ACC112 (cell line): Measurements from ENCODE around the gene TIMM22.
A peak's percentile ranks its signal among the peaks of the same experiment; 100 is the strongest.

Experiments used
- H2AFZ ChIP-seq: fragments of 200-600 bp; sonication (generic); one replicate; pipeline ENCODE4 v1.6.0; 2017; ENCODE audit warnings: antibody characterized with exemption, low read length; ENCODE audit not compliant: unreplicated experiment
- H3K27ac ChIP-seq: fragments of 200-600 bp; sonication (generic); 2 replicates; pipeline ENCODE4 v1.5.1; 2014; ENCODE audit warnings: low read depth, mild to moderate bottlenecking, antibody characterized with exemption, low read length, moderate library complexity
- H3K27me3 ChIP-seq: fragments of 200-600 bp; sonication (generic); 2 replicates; pipeline ENCODE4 v1.6.1; 2014; ENCODE audit warnings: mild to moderate bottlenecking, antibody characterized with exemption, low read length, moderate library complexity, mixed read lengths; ENCODE audit not compliant: insufficient read depth
- H3K36me3 ChIP-seq: fragments of 200-600 bp; sonication (generic); 2 replicates; pipeline ENCODE4 v1.6.1; 2016; ENCODE audit warnings: mild to moderate bottlenecking, antibody characterized with exemption, low read length, moderate library complexity, mixed read lengths; ENCODE audit not compliant: insufficient read depth
- H3K4me1 ChIP-seq: fragments of 200-600 bp; sonication (generic); one replicate; pipeline ENCODE4 v1.6.1; 2016; ENCODE audit warnings: low read length, mixed read lengths; ENCODE audit not compliant: insufficient read depth, unreplicated experiment, control insufficient read depth
- H3K4me3 ChIP-seq: fragments of 200-600 bp; sonication (generic); 2 replicates; pipeline ENCODE4 v1.5.1; 2014; ENCODE audit warnings: mild to moderate bottlenecking, low read depth, low read length
- H3K79me2 ChIP-seq: fragments of 200-600 bp; sonication (generic); one replicate; pipeline ENCODE4 v1.6.0; 2016; ENCODE audit warnings: low read length; ENCODE audit not compliant: control insufficient read depth, unreplicated experiment, insufficient read depth

Gene TIMM22

DNA sequence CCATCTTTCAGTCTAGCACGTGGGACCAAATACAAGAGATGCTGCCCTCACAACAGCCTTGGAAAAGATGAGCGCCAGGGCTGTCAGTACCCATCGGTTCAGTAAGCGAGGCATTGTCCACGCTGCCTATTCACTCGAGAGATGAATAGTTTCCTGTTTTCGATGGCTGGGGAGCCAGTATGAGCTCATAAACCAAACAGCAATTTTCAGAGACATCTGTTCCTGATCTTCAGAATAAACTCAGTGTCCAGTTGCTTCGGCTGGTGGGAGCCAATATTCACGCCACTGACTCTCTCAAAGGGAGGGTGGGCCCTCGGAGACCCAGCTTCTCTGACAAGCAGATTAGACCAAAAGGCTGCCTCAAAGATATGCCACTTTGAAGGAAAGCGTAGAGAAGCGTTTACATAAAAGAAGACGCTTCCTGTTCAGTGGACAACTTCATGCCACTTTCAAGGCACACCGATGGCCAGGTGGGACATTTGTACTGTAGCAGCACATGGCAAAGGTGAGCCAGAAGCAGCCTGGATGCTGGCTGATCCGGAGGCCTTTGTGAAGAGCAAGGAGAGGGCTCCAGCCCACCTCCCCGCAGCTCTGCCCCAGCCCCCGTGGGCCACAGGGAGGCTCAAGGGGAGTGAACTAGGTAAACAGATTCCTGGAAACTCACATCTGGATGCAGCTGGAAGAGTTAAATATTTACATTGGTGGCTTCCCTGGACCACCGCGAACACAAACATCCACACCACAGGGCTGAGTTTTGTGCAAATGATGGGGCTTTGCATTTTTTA is 6.0 kb downstream of the TIMM22 start:
- Histone ChIP-seq H3K4me3 (no peak overlapping the region), H3K27me3 (no peaks in the 10 kb centered on the region), H3K36me3 (peaks cover 2% of the 10 kb centered on the region; the same call in 1 of the 2 replicates), H3K4me1 (peaks cover 51% of the 10 kb centered on the region), H2AFZ (no peak overlapping the region), H3K79me2 (peaks cover 14% of the 10 kb centered on the region), H3K27ac (peak overlapping the region; percentile 76)

DNA sequence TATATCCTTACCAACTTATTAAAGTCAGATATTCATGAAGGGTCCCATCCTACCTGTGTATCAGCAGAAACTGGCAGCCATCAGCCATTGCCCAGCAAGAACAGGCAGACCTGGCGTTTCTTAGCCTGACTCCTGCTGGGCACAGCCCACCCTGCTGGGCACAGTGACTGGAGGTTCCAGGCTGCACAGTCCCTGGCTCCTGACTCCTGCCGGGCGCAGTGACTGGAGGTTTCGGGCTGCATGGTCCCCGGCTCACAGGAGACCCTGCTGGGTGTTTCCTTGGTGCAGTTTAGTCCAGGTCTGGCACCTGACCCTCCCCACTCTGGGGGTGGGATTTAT is 6.7 kb downstream of the TIMM22 start:
- peaks cover 7% of the 10 kb centered on the region for H3K79me2 ChIP-seq
- H3K4me1 ChIP-seq: peaks cover 45% of the 10 kb centered on the region
- H3K27ac ChIP-seq: peak overlapping the region; percentile 76; the same call in 1 of the 2 replicates
- peaks cover 2% of the 10 kb centered on the region; the same call in 1 of the 2 replicates for H3K36me3 ChIP-seq
- no peaks in the 10 kb centered on the region for H3K27me3 ChIP-seq
- H2AFZ ChIP-seq: no peak overlapping the region
- no peak overlapping the region for H3K4me3 ChIP-seq

DNA sequence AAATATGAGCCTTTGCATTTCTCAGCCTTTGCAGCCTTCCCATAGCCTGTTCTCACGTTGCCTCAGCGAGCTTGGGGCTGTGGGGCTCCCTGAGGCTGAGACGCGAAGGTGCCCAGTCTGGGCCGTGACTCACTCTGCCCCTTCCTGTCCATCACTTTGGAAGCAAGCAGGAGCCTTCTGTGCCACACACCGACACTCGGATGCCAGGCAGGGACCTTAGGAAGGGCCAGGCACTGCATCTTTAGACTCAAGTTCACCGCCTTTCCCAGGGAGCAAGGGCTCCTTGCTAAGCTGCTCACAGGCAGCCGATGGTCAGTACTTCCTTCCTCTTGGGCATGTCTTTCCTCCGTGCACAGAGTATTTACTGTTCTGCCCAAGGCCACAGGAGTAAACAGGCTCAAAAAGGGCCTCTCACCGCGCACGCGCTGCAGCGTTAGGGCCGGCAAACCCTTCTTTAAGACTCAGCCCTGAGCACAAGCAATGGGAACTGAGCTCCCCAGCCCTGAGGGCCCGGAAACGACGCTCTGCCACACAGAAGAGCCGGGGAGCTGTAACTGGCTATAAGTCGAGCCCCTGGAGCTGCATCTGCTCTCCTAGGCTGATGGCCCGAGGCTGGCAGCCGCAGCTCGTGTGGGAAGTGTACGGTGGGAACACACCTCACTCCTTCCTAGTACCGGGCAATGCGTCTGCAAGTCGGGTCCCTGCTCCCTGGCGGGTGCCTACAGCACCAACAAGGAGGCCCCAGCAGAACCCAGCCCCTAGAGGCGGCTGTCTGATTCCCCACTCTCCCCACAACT is 7.2 kb downstream of the TIMM22 start:
- Histone ChIP-seq H3K79me2 (peaks cover 3% of the 10 kb centered on the region), H3K36me3 (peaks cover 2% of the 10 kb centered on the region; the same call in 1 of the 2 replicates), H3K27ac (no peak overlapping the region), H3K27me3 (no peaks in the 10 kb centered on the region), H3K4me3 (no peak overlapping the region), H2AFZ (no peak overlapping the region), H3K4me1 (peaks cover 40% of the 10 kb centered on the region)

GRCh38 chr17:1004769-1005295 is 7.9 kb downstream of the TIMM22 start:
- H3K36me3 ChIP-seq: peaks cover 2% of the 10 kb centered on the region; the same call in 1 of the 2 replicates

GRCh38 chr17:1005361-1005946 is 8.5 kb downstream of the TIMM22 start:
- Histone ChIP-seq H3K27me3 (no peaks in the 10 kb centered on the region), H2AFZ (no peak overlapping the region), H3K27ac (no peak overlapping the region), H3K4me3 (no peak overlapping the region), H3K4me1 (peaks cover 37% of the 10 kb centered on the region), H3K36me3 (peaks cover 3% of the 10 kb centered on the region; the same call in 1 of the 2 replicates), H3K79me2 (no peaks in the 10 kb centered on the region)

More at GRCh38 chr17:1004769-1005295, 7.9 kb downstream of the TIMM22 start:
- Histone ChIP-seq H3K27me3 (no peaks in the 10 kb centered on the region), H3K27ac (no peak overlapping the region), H3K4me1 (peaks cover 40% of the 10 kb centered on the region), H3K79me2 (no peaks in the 10 kb centered on the region), H3K4me3 (no peak overlapping the region), H2AFZ (no peak overlapping the region)

DNA sequence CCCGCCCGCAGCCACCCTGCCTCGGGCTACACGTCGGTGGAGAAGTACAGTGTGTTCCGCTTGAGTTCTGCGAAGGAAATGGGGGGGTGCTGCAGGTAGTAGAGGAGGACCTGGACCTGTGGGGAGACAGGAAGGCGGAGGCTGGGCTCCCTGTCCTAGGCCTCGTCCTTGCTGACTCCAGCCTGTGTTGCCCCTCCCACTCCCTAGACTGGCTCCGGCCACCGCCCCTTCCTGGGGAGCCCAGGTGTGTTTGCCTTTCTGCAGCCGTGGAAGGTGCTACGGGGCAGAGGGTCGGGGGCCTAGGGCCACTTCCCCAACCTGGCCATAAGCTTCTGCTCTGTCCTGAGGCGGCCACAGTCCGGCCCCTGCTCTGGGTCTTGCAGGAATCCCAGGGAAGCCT is 9.1 kb downstream of the TIMM22 start:
- Histone ChIP-seq H3K36me3 (peaks cover 5% of the 10 kb centered on the region; the same call in 1 of the 2 replicates), H3K4me3 (no peak overlapping the region), H3K27me3 (no peaks in the 10 kb centered on the region), H3K4me1 (peaks cover 31% of the 10 kb centered on the region), H2AFZ (no peak overlapping the region), H3K79me2 (no peaks in the 10 kb centered on the region), H3K27ac (no peak overlapping the region)

- Histone ChIP-seq H3K36me3 (peaks cover 5% of the 10 kb centered on the region; the same call in 1 of the 2 replicates), H3K27me3 (no peaks in the 10 kb centered on the region), H3K27ac (no peak overlapping the region), H2AFZ (no peak overlapping the region), H3K79me2 (no peaks in the 10 kb centered on the region), H3K4me1 (peaks cover 17% of the 10 kb centered on the region), H3K4me3 (no peak overlapping the region)
These were observed 10.5 kb downstream of the TIMM22 start for GRCh38 chr17:1007310-1008007.

DNA sequence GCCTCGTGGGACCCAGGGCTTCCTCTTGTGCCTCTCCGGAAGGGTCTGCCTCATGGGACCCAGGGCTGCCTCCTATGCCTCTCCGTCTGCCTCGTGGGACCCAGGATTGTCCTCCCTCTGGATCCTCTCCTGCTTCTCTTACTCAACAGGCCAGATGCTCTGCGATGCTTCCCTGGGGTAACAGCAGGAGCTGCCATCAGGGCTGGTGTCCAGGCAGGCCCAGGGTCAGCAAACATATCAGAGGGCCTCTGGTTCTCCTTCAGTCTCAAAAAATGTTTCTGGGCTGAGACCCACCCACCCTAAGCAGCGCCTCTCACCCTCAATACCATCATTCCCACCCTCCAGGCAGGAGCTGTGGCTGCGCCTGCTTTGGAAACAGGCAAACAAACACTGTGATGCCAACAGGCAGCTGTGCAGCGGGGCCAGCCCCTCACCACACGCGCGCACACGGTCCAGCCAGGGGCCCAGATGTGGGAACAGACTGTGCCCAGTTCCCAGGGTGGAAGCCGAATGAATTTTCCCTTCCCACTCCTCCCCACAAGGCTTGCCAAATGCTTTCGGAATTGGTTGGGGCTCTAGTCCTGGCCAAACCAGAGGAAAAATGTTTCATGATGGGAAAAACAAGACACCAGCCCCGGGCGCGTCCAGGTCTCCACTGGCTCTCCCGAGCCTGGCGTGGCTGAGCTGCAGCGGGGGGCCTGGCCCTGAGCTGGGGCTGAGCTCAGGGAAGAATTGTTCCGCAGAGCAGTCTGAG is 11.3 kb downstream of the TIMM22 start:
- no peak overlapping the region for H2AFZ ChIP-seq
- no peak overlapping the region for H3K27ac ChIP-seq
- H3K79me2 ChIP-seq: no peaks in the 10 kb centered on the region
- no peaks in the 10 kb centered on the region for H3K27me3 ChIP-seq
- peaks cover 5% of the 10 kb centered on the region; the same call in 1 of the 2 replicates for H3K36me3 ChIP-seq
- H3K4me1 ChIP-seq: peaks cover 10% of the 10 kb centered on the region
- no peak overlapping the region for H3K4me3 ChIP-seq

DNA sequence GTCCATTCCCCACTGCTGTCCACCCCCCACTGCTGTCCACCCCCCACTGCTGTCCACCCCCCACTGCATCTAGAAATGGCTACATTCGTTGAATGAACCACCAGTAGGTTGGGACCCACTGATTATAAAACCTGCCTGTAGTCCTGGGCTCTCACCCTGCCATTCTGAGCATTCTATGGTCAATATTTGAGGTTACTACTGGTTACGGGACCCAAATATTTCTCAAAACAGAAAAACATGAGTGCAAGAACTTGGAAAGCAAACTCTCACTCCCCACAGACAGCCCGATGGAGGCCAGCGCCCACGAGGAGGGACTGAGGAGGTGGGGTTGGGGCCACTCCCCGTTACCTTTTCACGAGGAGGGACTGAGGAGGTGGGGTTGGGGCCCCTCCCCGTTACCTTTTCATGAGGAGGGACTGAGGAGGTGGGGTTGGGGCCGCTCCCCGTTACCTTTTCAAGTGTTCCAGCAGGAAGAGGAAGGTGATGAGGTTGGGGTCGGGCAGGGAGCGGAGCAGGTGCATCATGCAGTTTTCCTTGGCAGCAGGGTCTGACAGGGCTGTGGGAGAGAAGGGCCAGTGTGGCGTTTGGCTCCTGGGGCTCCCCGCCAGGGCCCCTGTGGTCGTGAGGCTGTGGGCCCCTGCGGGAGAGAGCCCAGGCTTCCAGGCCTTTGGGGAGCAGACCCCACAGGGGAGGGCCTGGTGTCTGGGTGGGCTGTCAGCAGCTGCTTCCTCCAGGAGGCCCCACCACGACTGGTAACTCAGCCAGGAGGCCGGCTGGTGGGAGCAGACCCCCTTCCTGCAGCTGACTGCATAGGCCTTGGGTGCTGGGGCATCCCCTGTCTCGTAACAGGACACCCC is 12.5 kb downstream of the TIMM22 start:
- Histone ChIP-seq H3K27me3 (no peaks in the 10 kb centered on the region), H3K36me3 (peaks cover 5% of the 10 kb centered on the region; the same call in 1 of the 2 replicates), H3K79me2 (no peaks in the 10 kb centered on the region)

More for the DNA sequence above, 12.5 kb downstream of the TIMM22 start:
- no peak overlapping the region for H3K4me3 ChIP-seq
- H3K27ac ChIP-seq: no peak overlapping the region
- peaks cover 3% of the 10 kb centered on the region for H3K4me1 ChIP-seq
- H2AFZ ChIP-seq: no peak overlapping the region
